Left hindlimb (tissue), 1 donor: Measurements from ENCODE around the gene DPP6.

Source experiments
- DNase-seq: peaks from one replicate; pipeline ENCODE4 v3.0.0-alpha.2; 2018

The DPP6 gene

DNA sequence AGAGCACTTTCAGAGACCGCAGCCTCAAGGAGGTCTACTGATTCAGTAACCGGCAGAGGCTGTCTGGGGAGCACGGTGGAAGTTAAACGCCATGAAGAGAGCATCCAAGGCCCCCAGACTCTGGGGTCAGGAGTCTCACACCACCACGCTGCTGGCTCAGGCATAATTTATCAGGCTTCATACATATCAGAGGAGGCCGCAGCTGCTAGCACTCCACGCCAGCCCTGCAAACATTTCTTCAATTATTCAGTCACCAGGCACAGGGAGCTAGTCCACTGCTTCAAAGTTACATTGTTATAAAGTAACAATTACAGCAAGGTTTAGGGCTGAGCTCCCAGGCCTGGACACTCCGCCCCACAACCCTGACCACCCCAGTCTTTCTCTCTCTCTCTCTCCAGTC is 852.9 kb downstream of the DPP6 start:
- no peak for DNase-seq

DNA sequence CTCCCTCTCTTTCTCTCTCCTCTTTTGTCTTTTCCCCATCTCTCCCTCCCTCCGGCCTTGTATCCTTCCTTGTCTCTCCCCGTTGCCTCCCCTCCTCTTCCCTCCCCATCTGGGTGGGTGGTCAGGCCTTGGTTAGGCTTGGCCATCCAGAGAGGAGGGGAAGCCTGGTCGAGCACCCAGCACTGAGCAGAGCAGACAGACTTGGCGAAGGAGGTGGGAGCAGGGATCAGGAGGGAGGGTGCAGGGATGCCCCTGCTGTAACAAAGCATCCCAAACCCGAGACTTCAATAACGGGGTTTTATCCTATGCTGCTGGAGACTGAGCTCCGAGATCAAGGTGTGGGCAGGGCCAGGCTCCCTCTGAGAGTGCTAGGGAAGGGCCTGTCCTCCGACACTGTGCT is 853.4 kb downstream of the DPP6 start:
- no peak for DNase-seq

DNA sequence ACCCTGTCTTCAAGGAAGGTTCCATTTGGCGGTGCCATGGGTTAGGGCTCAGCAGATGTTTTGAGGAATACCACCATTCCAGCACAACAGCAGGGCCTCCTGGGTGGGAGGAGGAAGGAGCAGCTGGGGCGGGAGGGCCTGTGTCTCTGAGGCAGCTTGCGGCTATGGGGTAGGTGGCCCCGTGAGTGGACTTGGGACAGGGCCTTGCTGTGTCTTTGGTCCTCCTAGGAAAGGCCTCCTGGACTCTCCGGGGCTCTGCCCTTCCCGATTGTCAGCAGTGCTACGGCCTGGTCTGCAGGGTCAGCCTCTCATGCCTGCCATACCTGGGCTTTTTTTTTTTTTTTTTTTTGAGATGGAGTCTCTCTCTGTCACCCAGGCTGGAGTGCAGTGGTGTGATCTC is 854.0 kb downstream of the DPP6 start:
- DNase-seq, result no peak

DNA sequence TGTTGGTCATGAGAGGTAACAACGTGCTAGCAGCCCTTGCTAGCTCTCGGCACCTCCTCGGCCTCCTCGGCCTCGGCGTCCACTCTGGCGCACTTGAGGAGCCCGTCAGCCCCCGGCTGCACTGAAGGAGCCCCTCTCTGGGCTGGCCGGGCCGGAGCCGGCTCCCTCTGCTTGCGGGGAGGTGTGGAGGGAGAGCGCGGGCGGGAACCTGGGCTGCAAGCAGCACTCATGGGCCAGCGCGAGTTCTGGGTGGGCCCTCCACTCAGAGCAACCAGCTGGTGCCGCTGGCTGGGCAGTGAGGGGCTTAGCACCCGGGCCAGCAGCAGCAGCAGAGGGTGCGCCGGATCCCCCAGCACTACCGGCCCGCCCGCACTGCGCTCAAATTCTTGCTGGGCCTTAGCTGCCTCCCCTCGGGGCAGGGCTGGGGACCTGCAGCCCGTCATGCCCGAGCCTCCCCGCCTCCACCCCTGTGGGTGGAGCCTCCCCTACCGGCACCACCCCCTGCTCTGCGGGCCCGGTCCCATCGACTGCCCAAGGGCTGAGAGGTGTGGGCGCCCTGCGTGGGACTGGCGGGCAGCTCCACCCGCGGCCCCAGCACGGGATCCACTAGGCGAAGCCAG is 854.6 kb downstream of the DPP6 start:
- no peak for DNase-seq

DNA sequence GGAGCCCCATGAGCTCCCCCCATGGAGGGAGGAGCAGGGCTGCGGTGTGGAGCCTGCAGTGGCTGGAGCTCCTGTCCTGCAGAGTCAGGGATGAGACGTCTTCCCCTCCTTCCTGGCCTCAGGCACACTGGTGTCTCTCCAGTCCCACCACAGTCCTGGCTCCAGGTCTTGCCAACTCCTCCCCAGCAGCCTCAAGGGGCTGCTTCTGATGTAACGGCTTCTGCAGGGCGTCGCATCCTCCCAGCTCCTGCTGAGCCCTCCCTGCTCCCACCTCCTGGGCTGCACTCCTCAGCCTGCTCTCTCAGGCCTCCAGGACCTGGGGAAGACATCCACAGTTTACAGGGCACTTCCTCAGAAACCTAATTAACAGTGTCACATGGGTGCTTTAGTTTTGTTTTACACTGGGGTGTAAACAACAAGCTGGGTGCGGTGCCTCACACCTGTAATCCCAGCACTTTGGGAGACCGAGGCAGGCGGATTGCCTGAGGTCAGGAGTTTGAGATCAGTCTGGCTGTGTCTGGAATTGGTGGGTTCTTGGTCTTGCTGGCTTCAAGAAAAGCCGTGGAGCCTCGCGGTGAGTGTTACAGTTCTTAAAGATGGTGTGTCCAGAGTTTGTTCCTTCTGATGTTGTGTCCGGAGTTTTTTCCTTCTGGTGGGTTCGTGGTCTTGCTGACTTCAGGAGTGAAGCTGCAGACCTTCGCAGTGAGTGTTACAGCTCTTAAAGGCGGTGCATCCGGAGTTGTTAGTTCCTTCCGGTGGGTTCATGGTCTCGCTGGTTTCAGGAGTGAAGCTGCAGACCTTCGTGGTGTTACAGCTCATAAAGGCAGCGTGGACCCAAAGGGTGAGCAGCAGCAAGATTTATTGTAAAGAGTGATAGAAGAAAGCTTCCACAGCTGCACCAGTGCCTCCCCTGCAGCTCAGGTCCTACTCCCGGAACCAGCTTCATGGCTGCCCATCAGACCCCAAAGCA is 855.7 kb downstream of the DPP6 start:
- no peak for DNase-seq

DNA sequence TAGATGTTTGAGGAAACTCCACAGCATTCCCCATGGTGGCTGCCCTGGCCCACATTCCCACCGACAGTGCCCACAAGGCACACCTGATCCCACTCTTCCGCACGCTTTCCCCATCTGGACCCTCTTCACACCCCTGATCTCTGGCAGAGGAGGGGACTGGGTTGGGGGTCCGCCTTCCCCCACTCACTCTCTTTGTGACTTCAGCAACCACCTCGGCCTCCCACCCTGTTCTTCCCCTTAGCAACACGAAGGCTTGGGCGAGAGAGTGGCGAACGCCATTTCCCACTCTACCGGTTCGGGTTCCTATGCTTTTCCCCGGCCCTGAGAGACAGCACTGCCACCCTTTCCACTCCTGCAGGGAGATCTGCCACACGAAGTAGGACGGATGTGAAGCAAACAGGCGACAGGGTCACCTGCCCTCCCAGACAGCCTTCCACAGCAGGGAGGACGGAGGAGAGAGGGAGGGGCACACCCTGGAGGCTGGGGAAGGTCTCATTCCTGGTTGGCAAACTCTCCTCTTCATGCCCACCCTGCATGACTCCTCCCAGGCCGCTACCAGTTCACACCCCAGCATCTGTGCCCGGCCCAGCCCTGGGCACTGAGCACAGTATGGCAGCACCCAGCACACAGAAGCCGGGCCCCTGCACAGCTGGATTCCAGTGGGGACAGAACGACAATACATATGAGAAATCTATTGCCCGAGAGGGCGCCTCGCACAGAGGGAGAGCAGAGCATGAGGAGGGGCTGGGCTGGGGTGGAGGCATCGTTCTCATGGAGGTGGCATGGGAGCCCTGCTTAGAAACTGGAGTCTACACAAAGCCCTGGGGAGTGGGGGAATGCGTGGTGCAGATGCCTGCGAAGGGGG is 857.3 kb downstream of the DPP6 start:
- DNase-seq, result no peak

DNA sequence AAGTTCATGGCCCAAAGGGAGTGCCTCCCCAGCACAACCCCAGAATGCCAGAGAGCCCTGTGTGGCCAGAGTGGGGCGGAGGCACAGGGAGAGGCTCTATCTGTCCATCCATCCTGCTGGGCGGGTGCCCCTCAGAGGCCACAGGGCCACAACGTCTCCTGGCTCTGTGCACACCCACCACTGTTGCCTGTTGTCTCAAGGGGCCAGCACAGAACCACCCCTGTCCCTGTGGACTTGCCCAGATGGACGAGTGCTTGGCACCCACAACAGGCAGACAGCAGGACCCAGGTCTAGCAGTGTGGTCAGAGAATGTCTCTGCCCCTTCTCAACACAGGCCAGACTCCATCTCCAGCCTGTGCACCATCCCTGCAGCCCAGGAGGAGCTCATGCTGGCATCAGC is 857.9 kb downstream of the DPP6 start:
- DNase-seq, result no peak

DNA sequence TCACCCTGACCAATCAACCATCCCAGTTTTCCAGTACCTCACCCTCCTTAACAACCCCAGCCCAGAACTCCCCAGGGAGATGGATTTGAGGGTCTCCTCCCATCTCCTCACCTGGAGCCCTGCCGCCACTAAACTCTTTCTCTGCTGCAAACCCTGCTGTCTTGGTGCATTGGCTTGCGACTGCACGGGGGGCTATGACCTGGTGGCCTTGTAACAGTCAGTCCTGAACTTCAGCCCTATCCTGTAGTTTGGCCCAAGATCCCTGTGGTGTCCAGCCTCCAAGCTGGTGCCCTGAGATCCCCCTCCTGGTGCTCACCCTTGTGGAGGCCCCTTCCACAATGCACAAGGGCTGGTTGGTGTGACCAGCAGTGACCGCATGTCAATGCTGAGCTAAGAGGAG is 858.8 kb downstream of the DPP6 start:
- no peak for DNase-seq

DNA sequence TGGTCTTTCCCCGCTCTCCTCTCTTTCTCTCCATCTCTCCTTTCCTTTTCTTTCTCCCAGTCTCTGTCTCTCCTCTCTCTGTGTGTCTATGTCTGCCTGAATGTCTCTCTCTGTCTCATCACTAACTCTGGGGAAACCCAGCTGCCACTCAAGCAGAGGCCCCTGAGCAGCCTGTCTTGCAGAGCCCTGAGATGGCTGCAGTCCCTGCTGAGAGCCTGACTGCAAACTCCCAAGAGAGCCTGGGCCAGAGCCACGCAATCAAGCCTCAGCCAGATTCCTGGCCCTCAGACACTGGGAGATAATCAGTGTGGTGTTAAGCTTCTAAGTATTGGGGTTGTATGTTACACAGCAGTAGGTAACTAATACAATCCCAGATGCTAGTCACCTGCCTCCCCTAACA is 859.2 kb downstream of the DPP6 start:
- DNase-seq, result no peak

DNA sequence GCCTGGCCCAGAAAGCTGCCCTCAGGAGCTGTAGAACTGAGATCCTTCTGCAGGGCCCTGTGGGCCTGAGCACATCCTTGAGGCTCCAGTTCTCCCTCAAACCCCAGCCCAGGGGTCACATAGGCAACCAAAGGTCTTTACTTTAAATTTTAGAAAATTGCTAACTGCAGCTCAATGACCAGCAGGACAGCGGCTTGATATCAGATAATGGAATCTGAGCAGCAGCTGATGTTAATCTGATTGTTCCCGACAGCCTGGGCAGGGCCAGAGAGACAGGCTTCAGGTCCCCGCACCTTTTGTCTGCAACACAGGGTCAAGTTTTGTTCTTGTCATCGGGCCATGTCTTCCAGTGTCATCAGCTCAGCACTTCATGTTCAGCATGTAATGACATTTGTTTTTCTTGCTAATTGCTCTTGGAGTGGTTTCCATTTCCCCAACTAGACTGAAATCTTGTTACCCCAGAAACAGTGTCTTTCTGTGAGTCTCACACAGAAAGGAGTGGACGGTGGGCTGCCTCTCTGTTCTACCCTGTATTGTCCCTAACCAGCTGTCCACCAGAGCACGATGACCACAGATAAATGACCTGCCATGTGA is 859.8 kb downstream of the DPP6 start:
- DNase-seq, result no peak

DNA sequence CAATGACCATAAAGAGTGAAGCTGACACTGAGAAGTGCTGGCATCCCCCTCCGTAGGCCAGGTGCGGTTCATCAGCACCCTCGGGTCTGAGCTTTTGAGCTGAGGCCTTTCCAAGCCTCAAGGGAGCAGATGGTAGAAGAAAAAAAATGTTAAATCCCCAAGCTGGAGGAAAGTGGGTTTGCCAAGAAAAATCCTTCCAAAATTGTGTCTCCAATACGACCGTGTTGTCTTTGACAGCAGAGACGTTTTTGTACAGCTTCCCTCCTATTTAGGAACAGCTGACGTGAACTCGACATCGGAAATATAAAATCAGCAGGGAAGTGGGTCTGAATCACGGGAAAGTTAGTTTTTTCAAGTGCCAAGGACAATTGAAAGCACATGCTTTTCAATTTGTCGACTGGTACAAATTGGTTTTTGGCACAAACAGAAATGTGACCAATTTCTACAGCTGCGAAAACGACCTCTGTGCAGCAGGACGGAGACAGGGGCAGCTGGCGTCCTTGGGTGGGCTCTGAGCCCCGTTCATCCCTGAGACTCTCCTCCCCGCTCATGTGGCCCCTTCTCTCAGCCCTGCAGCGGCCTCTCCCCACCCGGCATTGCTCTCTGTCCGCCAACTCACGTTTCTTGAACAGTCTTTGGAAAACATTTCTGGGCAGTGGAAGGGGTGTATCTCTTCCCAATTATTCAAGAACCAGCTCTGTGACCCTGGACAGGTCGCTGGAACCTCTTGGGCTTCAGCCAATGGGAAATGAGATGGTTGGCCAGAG is 860.9 kb downstream of the DPP6 start:
- DNase-seq, result peak; percentile 53

DNA sequence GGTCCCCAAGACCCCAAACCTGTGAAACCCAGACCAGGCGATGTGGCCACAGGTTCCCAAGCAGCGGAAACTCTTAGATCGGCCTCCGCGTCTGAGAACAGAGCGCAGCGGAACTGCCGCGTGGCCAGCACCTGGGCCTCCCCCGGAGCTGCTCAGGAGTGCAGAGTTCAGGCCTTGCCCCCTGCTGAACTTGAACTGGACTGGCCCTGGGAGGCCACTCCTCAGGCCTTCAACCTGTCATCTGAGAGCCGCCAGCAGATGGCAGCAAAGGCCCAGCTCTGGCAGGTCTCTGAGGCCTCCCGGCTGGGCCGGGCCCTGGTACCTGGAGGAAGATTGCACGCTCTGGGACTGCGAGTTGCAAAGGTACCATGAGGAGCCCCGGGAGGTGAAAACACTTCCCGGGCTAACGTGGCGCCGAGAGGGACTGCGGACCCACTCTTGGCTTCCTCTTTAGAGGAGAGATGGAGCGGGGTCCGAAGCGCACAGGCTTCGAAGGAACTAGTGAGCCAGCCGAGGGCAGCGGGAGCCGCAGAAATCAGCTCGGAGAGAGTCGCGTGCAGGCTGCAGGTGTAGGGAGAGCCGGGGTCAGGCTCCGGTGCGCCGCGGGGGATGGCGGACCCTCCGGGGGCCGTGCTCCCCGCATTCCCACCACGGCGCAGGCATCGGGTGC is 861.6 kb downstream of the DPP6 start:
- DNase-seq, result peak; percentile 84

DNA sequence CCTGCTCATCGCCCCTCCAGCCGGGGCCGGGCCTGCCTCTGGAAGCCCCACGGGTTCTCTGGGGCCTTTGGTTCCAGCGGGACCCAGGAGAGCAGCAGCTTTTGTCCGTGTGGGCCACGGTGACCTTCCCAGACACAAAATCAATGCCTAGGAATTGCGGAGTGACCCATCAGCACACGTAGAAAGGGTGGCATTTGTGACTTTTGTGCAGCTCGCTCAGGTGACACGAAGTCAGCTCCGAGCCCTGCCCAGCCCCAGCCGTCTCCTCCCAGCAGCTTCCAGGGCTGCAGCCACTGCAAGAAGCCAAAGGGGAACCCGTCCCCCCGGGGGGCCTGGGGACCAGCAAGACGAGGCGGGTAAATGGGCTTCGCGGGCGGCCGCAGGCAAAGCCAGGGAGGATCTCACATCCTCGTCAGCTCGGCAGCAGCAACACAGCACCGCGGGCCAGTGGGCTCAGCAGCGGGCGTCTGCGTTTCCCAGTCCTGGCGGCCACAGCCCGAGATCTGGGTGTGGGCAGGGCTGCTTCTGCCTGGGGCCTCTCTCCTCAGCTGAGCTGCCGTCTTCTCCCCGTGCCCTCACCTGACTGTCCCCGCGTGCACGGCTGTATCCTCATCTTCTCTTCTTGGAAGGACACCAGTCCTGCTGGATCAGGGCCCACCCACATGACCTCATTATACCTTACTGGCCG is 862.3 kb downstream of the DPP6 start:
- DNase-seq, result no peak

DNA sequence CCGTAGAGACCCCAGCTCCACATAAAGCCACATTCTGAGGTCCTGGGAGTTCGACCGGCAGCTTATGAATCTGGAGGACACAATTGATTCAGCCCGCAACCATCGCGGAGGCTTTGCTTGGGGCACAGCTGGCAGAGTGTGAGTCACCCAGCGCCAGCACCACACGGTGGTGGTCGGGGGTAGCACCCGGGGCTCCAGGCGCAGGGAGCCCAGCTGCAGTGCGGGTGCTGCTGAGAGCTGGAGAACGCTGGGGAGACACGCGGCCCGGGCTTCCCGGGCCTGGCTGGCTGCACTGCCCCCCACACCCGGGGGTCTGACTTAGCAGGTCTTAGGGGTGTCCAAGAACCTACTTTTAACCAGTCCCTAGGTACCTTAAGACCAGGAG is 862.8 kb downstream of the DPP6 start:
- no peak for DNase-seq

DNA sequence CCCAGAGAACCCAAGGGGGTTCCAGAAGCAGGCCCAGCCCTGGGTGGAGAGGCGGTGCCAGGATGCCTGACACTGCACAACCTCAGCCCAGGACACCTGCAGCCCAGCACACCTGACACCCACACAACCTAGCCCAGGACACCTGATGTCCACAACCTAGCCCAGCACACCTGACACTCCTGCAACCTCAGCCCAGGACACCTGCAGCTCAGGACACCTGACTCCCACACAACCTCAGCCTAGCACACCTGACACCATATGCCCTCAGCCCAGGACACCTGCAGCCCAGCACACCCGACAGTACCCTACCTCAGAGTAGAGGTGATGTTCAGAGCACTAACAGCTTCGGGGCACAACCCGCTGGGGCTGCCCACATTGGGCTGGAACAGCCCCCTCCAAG is 863.4 kb downstream of the DPP6 start:
- no peak for DNase-seq

DNA sequence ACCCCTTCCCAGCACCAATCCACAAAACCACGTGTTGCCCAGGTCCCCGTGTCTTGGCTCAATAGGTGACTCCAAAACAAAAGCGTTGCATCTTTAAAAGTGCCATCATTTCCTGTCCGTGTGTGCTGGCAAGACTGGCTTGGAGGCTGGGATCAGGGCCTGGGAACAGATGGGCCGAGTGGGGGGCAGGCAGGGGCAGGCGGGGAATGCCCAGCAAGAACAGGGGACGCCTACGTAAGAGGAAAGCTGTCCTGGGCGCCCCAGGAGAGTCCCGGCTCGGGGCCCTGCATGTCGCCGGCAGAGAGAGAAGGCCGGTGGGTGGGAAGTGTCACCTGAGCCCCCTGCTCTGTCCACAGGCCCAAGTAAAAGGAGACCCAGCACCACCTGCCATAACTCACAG is 864.2 kb downstream of the DPP6 start:
- no peak for DNase-seq

DNA sequence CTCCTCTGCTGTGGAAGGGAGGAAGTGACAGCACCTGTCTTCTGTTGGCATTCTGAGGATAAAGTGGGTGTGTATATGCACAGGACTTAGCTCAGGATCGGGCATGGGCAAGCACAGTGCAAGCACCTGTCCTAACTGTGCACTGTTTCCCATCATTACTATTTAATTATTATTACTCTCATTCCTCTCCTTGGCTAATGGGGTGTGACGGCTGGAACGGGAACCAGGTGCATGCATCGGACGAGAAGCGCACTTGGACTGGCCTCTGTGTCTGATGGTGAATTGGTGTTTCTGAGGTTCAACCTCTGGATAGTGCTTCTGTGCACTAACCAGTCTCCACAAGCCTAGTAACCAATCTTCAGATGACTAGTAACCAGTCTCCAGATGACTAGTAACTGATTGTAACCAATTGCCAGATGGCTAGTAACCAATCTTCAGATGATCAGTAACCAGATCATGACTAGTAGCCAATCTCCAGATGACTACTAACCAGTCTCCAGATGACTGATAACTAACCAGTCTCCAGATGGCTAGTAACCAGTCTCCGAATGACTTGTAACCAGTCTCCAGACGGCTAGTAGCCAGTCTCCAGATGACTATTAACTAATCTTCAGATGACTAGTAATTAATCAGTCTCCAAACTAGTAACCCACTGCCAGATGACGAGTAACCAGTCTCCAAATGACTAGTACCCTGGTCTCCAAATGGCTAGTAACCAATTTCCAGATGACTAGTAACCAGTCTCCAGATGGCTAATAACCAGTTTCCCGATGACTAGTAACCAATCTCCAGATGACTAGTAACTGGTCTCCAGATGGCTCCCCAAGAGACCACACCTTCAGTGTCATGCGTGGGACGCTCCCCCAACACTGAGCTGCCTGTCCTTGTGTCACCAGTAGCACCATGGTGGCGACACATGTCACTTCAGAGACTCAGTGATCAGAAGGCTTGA is 864.9 kb downstream of the DPP6 start:
- DNase-seq, result no peak

DNA sequence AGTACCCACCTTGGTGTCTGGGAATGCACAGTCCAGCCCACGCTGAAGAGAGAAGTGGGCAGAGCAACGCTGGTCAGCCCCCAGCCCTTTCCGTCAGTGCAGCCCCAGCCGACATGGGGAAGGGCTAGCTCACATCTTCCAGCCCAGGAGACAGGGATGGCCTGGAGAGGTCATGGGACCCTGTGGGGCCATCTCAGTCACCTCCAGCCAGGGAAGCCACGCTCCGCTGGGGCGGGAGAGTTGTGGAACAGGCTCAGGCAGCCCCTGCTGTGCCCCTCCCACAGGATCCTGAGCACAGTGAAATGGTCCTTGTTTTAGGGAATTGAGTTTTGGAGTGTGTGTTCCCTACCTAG is 865.6 kb downstream of the DPP6 start:
- DNase-seq, result no peak

DNA sequence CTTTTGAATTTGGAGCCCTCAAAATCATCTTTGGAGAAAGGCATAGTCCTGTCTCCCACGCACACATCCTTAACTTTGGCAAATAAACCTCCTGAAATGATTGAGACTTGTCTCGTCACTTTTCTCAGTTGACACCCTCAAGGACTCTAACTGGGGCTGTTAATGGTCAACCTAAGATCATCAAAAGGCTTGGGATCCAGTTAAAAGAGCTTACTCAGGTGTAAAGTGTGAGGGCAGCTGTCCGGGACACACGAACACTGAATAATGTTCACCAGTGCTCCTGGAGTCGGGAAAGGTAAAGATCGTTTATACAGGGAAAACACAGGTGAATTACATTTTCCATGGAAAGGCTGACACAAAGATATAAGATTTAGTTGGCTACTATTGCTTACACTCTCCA is 866.1 kb downstream of the DPP6 start:
- no peak for DNase-seq

DNA sequence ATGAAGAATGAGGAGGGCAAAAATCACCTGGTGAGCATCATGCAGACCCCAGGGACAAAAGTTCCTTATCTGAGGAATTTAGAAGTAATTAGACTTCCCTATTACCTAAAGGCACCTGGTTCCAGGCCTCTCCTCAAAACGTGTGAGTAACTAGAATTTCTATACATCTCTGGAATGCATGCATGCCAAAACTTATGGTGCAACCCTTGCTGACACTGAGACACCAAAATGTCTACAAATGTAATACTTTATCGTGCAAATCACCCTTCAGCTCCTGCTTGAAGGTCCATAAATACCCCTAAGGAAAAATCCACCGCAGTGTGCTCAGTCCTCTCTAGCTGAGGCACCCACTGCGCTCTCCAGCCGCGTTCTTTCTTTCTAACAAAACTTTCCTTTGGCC is 866.5 kb downstream of the DPP6 start:
- DNase-seq, result no peak
